ENCODE results near the gene SPOPL. TPM values are rescaled to one million over a fixed set of nuclear protein-coding genes. Genes with fewer than 3 reads are reported as not detected.

SPOPL gene
- total RNA-seq, 2 donors from 2014 or later: 13.5 to 22.0 TPM

DNA sequence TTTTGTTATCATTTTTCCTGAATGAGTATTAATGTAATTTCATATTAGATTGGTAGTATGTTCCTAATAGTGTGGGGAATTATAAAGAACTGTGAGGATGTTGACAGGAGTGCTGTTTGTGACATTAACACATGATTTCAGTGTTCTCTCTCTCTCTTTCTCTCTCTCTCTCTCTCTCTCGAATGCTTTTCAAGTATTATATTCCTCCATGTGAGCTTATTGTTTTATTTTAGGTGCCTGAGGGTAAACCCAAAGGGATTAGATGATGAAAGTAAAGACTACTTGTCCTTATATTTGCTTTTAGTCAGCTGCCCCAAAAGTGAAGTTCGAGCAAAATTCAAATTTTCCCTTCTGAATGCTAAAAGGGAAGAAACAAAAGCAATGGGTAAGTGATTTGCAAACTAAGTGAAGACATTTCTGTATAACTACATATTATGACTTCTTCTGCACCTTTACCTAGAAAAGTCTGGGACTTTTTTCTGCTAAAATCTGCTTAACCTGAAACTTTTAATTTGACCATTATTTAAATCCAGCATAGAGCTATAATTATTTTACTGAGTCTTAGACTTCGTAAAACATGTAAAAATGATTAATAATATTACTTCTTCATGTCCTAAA is 49.2 kb downstream of the SPOPL start:
- ATAC-seq (no peak), DNase-seq (no peak)
- no peak overlapping the region for H3K4me3 Mint-ChIP-seq
- H3K27me3 Mint-ChIP-seq: no peaks in the 10 kb centered on the region
- H3K9me3 ChIP-seq (ENCODE audit: control insufficient read depth, low read length, poor library complexity, severe bottlenecking): no peaks in the 10 kb centered on the region
- H3K36me3 Mint-ChIP-seq (ENCODE audit: low read depth): peaks cover 5% of the 10 kb centered on the region
- H3K27ac Mint-ChIP-seq: no peak overlapping the region
- H3K4me1 Mint-ChIP-seq: peaks cover 12% of the 10 kb centered on the region

DNA sequence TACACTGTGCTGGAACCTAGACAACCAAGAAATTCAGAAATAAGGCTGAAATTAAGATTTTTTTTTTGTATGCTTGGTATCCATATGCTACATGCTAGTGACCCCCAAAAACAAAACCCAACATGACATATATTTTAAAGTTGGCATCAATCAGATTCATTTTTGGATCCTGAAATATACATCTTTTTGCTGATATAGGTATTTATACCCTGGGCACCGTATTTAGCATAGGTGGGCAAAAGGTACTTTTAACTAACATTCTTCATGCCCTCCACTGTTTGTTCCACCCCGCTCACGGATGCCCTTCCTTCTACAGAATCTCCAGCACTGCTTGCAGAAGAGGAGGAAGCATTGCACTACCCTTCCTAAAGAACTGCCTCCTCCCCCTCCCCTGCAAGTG is 52.6 kb downstream of the SPOPL start:
- ATAC-seq (no peak), DNase-seq (no peak)
- H3K27ac Mint-ChIP-seq: no peak overlapping the region
- peaks cover 5% of the 10 kb centered on the region for H3K36me3 Mint-ChIP-seq (ENCODE audit: low read depth)
- no peaks in the 10 kb centered on the region for H3K9me3 ChIP-seq (ENCODE audit: control insufficient read depth, low read length, poor library complexity, severe bottlenecking)
- no peak overlapping the region for H3K4me3 Mint-ChIP-seq
- no peaks in the 10 kb centered on the region for H3K27me3 Mint-ChIP-seq
- peaks cover 4% of the 10 kb centered on the region for H3K4me1 Mint-ChIP-seq

- Mint-ChIP-seq H3K36me3 (ENCODE audit: low read depth) (no peaks in the 10 kb centered on the region), H3K4me3 (no peak overlapping the region), H3K4me1 (no peaks in the 10 kb centered on the region), H3K27me3 (no peaks in the 10 kb centered on the region), H3K27ac (no peak overlapping the region)
- DNase-seq (no peak), ATAC-seq (no peak)
- H3K9me3 ChIP-seq (ENCODE audit: control insufficient read depth, low read length, poor library complexity, severe bottlenecking): no peaks in the 10 kb centered on the region
Observed at GRCh38 chr2:138559641-138560040, 58.1 kb downstream of the SPOPL start.

DNA sequence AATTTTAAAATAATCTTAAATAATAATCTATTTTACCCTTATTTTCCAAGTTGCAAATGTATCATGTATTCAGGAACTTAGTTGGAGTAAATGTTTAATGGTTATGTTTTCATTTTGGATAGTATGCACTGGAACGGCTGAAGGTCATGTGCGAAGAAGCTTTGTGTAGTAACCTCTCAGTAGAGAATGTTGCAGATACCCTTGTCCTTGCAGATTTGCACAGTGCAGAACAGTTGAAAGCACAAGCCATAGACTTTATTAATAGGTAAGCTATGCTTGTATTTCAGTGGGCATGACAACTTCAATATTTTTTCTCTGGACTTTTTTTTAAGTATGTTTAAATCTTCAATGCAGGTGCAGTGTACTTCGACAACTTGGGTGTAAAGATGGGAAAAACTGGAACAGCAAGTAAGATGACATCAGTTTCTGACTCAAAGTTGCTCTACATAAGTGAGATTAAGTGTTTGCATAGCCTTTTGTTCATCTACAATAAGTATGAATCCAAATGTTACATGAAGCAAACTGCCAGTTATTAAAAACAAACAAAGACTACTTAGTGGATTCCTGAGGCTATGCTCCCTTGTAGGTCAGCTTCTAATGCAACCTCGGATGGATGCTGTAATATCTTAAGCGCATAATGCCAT is 63.1 kb downstream of the SPOPL start:
- ATAC-seq (no peak), DNase-seq (no peak)
- H3K4me3 Mint-ChIP-seq: no peak overlapping the region
- H3K9me3 ChIP-seq (ENCODE audit: control insufficient read depth, low read length, poor library complexity, severe bottlenecking): no peaks in the 10 kb centered on the region
- no peaks in the 10 kb centered on the region for H3K27me3 Mint-ChIP-seq
- no peak overlapping the region for H3K27ac Mint-ChIP-seq
- H3K4me1 Mint-ChIP-seq: no peaks in the 10 kb centered on the region
- no peaks in the 10 kb centered on the region for H3K36me3 Mint-ChIP-seq (ENCODE audit: low read depth)

DNA sequence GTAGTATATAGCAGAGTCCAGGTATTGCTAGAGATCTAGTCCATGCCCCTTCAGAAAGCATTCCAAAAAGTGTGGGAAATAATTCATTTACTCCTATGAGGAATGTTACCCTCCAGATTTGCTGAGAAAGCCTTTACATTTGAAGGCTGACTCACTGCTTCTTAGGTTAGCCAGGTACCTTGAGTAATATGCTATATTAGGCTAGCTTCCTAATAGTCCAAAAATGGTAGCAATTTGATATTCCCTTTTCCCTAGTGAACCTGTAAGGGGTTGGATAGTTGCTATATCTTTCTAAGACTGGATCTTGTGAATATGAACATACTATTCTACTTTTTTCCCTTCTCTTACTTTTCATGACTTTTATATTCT is 63.6 kb downstream of the SPOPL start:
- no peaks in the 10 kb centered on the region for H3K9me3 ChIP-seq (ENCODE audit: control insufficient read depth, low read length, poor library complexity, severe bottlenecking)
- Mint-ChIP-seq H3K36me3 (ENCODE audit: low read depth) (no peaks in the 10 kb centered on the region), H3K4me1 (no peaks in the 10 kb centered on the region), H3K27ac (no peak overlapping the region), H3K27me3 (no peaks in the 10 kb centered on the region), H3K4me3 (no peak overlapping the region)
- ATAC-seq (no peak), DNase-seq (no peak)

- Mint-ChIP-seq H3K27me3 (no peaks in the 10 kb centered on the region), H3K27ac (no peak overlapping the region), H3K4me3 (no peak overlapping the region), H3K4me1 (no peaks in the 10 kb centered on the region), H3K36me3 (ENCODE audit: low read depth) (peaks cover 9% of the 10 kb centered on the region)
- ATAC-seq (no peak), DNase-seq (no peak)
- H3K9me3 ChIP-seq (ENCODE audit: control insufficient read depth, low read length, poor library complexity, severe bottlenecking): no peaks in the 10 kb centered on the region
Observed at GRCh38 chr2:138572318-138572717, 70.7 kb downstream of the SPOPL start.

DNA sequence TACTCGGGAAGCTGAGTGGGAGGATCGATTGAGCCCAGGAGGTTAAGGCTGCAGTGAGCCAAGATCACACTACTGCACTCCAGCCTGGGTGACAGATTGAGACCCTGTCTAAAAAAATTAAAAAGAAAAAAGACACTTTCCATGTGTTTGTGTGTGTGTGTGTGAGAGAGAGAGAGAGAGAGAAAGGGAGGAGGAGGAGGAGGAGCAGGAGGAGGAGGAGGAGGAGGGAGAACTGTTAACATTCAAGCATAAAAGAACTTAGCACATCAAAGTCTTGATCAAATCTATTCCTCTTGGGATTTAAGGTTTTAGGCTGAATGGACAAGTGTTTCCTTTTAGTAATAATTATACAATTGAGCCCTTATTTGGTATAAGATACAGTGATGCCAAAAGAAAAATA is 75.5 kb downstream of the SPOPL start:
- Mint-ChIP-seq H3K36me3 (ENCODE audit: low read depth) (peaks cover 4% of the 10 kb centered on the region), H3K27ac (no peak overlapping the region), H3K4me3 (no peak overlapping the region), H3K4me1 (no peaks in the 10 kb centered on the region), H3K27me3 (no peaks in the 10 kb centered on the region)
- DNase-seq: no peak
- ATAC-seq: no peak
- H3K9me3 ChIP-seq (ENCODE audit: control insufficient read depth, low read length, poor library complexity, severe bottlenecking): no peaks in the 10 kb centered on the region

DNA sequence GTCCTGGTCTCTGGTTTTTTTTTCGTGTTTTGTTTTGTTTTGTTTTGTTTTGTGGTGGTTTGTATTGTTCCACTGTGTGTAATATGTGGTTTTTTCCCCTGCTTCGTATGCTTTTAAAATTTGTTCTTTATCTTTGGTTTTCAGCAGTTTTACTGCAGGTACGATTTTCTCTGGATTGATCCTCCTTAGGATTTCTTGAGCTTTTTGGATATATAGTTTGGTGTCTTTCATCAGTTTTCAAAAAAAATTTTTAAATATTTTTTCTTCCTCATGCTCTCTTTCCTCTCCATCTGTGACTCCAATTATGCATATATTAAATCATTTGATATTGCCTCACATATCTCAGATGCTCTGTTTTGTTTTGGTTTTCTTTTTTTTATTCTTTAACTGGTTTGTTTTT is 78.0 kb downstream of the SPOPL start:
- no peaks in the 10 kb centered on the region for H3K9me3 ChIP-seq (ENCODE audit: control insufficient read depth, low read length, poor library complexity, severe bottlenecking)
- Mint-ChIP-seq H3K27me3 (no peaks in the 10 kb centered on the region), H3K27ac (no peak overlapping the region), H3K36me3 (ENCODE audit: low read depth) (no peaks in the 10 kb centered on the region), H3K4me3 (no peak overlapping the region), H3K4me1 (no peaks in the 10 kb centered on the region)
- ATAC-seq: no peak
- DNase-seq: no peak

DNA sequence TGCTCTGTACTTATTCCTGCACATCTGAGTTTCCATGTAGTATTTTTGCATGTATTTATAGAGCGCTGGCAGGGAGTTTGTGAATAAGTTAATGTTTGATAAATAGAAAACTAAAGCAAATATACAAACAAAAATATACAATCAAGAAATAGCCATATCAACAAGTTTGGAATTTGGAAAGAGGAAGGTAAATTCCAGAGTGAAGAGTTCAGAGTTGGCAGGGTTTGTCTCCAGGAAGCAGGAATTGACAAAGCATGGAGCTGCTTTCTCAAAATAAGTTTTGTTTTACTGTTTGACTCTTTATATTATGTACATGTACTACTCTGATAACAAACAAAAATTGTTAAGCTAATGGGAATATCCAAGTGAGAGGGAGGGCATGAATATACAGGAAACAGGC is 80.3 kb downstream of the SPOPL start:
- no peaks in the 10 kb centered on the region for H3K36me3 Mint-ChIP-seq (ENCODE audit: low read depth)
- no peaks in the 10 kb centered on the region for H3K9me3 ChIP-seq (ENCODE audit: control insufficient read depth, low read length, poor library complexity, severe bottlenecking)
- no peaks in the 10 kb centered on the region for H3K4me1 Mint-ChIP-seq
- H3K27ac Mint-ChIP-seq: no peak overlapping the region
- DNase-seq (no peak), ATAC-seq (no peak)
- H3K27me3 Mint-ChIP-seq: no peaks in the 10 kb centered on the region
- H3K4me3 Mint-ChIP-seq: no peak overlapping the region

GRCh38 chr2:138589663-138590062 is 88.1 kb downstream of the SPOPL start:
- H3K4me1 Mint-ChIP-seq: no peaks in the 10 kb centered on the region
- no peak overlapping the region for H3K27ac Mint-ChIP-seq
- H3K36me3 Mint-ChIP-seq (ENCODE audit: low read depth): peaks cover 4% of the 10 kb centered on the region
- no peak overlapping the region for H3K4me3 Mint-ChIP-seq
- DNase-seq (no peak), ATAC-seq (no peak)
- no peaks in the 10 kb centered on the region for H3K27me3 Mint-ChIP-seq
- H3K9me3 ChIP-seq (ENCODE audit: control insufficient read depth, low read length, poor library complexity, severe bottlenecking): no peaks in the 10 kb centered on the region

DNA sequence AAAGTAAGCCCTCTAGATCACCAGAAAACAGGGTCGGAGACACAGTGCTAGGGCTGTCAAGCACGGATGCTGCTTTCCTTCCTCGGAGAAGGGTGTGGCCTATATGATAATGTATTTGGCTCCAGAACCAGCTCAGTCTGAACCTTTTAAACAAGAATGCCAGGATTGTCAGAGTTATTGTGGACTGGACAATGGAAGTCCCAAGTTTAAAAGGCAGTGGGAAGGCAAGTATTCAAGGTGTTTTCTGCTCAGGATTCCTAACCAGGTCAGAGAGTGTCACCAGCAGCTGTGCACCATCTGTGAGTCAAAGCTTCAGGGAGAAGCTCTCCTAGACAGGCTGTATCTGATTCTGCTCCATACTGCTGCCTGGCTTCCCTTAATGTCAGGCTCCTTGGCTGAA is 94.8 kb downstream of the SPOPL start:
- Mint-ChIP-seq H3K27me3 (no peaks in the 10 kb centered on the region), H3K27ac (no peak overlapping the region), H3K4me1 (no peaks in the 10 kb centered on the region), H3K36me3 (ENCODE audit: low read depth) (no peaks in the 10 kb centered on the region), H3K4me3 (no peak overlapping the region)
- ATAC-seq (no peak), DNase-seq (no peak)
- H3K9me3 ChIP-seq (ENCODE audit: control insufficient read depth, low read length, poor library complexity, severe bottlenecking): no peaks in the 10 kb centered on the region

- Mint-ChIP-seq H3K36me3 (ENCODE audit: low read depth) (no peaks in the 10 kb centered on the region), H3K4me3 (no peak overlapping the region), H3K4me1 (no peaks in the 10 kb centered on the region), H3K27me3 (no peaks in the 10 kb centered on the region), H3K27ac (no peak overlapping the region)
- DNase-seq (no peak), ATAC-seq (no peak)
- no peaks in the 10 kb centered on the region for H3K9me3 ChIP-seq (ENCODE audit: control insufficient read depth, low read length, poor library complexity, severe bottlenecking)
Observed at GRCh38 chr2:138600732-138601457, 99.3 kb downstream of the SPOPL start.

DNA sequence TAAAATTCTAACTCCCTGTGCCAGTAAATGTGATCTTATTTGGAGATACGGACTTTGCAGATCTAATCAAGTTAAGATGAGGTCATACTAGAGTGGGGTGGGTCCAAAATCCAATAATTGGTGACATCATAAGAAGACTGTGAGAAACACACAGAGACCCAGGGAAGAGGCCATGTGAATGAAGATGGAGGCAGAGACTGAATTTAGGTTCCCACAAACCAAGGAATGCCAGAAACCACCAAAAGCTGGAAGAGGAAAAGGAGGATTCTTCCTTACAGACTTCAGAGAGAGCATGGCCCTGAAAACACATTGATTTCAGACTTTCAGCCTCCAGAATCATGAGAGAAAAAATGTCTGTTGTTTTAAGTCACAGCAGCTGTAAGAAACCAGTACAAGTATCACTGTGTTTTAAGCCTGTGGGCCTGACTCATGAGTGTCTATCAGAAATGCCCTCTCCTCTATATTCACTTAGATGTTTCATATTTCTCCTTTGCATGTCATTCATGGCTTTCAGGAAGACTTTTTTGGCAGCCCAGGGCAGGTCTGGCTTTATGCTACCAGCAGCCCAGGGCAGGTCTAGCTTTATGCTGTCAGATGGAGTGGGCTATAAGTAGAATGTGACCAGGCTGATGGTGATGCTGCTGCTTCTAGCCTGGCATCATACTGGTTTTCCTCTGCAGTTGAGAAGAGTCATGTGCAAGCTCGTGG is 100.0 kb downstream of the SPOPL start:
- no peak for ATAC-seq

More for the DNA sequence above, 100.0 kb downstream of the SPOPL start:
- no peak overlapping the region for H3K4me3 Mint-ChIP-seq
- H3K9me3 ChIP-seq (ENCODE audit: control insufficient read depth, low read length, poor library complexity, severe bottlenecking): no peaks in the 10 kb centered on the region
- DNase-seq: no peak
- no peaks in the 10 kb centered on the region for H3K27me3 Mint-ChIP-seq
- H3K36me3 Mint-ChIP-seq (ENCODE audit: low read depth): no peaks in the 10 kb centered on the region
- H3K27ac Mint-ChIP-seq: no peak overlapping the region
- no peaks in the 10 kb centered on the region for H3K4me1 Mint-ChIP-seq

All from T-helper 17 cell (primary cell).